ENCODE measurements around the gene MAST4. TPM values are rescaled to one million over a fixed set of nuclear protein-coding genes. Genes with fewer than 3 reads are reported as not detected.

MAST4 gene
- polyA plus RNA-seq (2012; ENCODE audit: insufficient read depth, insufficient read length, low read depth): 5.1 TPM

DNA sequence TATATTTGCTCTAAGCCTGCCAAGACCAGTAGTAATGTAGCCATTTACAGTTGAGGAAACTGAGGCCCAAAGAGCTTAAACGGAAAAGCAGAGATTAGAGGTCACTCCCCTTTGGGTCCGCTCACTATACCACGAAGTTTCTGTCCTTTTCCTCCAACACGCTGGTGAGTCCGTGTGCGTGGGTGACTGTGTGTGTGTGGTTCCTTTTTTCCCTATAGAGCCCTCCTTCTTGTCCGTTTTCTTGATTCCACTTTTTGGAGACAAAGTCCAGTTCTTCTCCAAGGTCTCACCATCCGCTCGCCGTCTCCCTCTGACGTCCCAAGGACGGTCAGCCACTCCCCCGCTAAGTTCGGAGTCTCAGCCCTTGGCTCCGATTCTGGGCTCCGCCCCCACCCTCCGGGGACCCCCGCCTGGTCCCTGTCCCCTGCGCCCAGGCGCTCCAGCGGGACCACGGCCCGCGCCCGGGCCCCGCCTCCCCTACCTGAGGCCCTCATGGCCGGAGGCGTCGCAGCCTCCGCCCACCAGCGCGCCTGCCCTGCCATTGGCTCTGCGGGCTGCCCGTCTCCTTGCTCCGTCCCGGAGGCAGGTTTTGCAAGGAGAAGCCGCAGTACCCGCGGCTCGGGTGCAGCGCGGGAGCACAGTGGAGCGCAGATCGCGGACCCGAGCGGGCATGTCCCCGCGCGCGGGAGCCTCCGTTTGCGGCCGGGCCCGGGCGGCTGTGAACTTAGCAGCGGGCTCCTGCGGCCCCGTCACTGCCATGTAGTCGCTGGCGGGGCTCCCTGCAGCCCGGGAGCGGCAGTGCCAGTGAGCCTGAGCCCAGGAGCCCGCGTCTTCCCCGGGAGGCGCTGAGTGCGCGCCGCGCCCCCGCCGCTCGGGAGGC, at the start of gene MAST4:
TSS of gene MAST4 (plus strand) at position 638 of the 880 bp plus-strand sequence. CDS start 263 bp downstream, outside the sequence.
- Histone ChIP-seq H3K36me3 (no peaks in the 10 kb centered on the region), H3K4me1 (no peaks in the 10 kb centered on the region), H3K27me3 (no peaks in the 10 kb centered on the region), H3K9me3 (no peaks in the 10 kb centered on the region), H3K4me3 (ENCODE audit: low read depth, low read length) (peak within 1 kb of the TSS; percentile 89)
- DNase-seq: peak; percentile 92
- TF ChIP-seq, protein P1, sequence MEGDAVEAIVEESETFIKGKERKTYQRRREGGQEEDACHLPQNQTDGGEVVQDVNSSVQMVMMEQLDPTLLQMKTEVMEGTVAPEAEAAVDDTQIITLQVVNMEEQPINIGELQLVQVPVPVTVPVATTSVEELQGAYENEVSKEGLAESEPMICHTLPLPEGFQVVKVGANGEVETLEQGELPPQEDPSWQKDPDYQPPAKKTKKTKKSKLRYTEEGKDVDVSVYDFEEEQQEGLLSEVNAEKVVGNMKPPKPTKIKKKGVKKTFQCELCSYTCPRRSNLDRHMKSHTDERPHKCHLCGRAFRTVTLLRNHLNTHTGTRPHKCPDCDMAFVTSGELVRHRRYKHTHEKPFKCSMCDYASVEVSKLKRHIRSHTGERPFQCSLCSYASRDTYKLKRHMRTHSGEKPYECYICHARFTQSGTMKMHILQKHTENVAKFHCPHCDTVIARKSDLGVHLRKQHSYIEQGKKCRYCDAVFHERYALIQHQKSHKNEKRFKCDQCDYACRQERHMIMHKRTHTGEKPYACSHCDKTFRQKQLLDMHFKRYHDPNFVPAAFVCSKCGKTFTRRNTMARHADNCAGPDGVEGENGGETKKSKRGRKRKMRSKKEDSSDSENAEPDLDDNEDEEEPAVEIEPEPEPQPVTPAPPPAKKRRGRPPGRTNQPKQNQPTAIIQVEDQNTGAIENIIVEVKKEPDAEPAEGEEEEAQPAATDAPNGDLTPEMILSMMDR (IDR thresholded peaks at IDR 0.05; ENCODE audit: low read depth, low read length): no peak

DNA sequence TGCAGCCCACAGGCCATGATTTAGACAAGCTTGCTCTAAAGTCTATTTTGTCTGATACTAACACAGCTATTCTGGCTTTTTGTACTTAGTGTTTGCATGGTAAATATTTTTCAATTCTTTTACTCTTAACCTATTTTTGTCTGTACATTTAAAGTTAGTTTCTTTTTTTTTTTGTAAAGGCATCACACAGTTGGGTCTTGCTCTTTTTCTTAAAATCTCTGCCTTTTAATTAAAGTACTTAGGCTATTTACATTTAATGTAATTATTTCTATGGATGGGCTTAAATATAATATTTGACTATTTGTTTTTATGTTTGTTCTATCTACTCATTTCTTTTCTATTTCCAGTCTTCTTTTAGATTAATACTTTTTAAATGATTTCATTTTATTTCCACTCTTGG, 49.7 kb upstream of the MAST4 start:
- H3K9me3 ChIP-seq: no peaks in the 10 kb centered on the region; the same call in 1 of the 2 replicates
- TF ChIP-seq, protein P1 (IDR thresholded peaks at IDR 0.05; ENCODE audit: low read depth, low read length): no peak
- H3K27me3 ChIP-seq: no peaks in the 10 kb centered on the region
- no peaks in the 10 kb centered on the region for H3K36me3 ChIP-seq
- no peak for DNase-seq
- no peak overlapping the region for H3K4me3 ChIP-seq (ENCODE audit: low read depth, low read length)
- no peaks in the 10 kb centered on the region for H3K4me1 ChIP-seq

DNA sequence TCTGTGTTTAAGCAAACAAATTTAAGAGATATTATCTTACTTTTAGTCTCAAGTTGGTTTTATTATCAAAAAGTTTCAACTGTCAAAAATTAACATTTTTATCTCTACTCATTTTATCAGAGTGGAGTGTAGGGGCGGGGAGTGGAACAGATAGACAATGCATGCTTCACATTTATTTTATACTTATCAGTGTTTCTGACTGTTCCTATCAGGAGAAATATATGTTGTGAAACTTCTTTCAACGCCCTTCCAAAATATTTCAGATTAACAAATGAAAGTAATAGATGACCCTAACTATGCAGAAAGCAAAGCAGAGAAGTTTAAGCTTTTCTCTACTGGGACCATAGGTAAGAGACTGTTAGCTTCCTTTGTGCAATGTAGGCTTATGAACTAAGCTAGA, 44.9 kb upstream of the MAST4 start:
- peaks cover 9% of the 10 kb centered on the region; the same call in 1 of the 2 replicates for H3K9me3 ChIP-seq
- no peaks in the 10 kb centered on the region for H3K4me1 ChIP-seq
- H3K4me3 ChIP-seq (ENCODE audit: low read depth, low read length): no peak overlapping the region
- DNase-seq: no peak
- H3K27me3 ChIP-seq: no peaks in the 10 kb centered on the region
- TF ChIP-seq, protein P1 (IDR thresholded peaks at IDR 0.05; ENCODE audit: low read depth, low read length): no peak
- H3K36me3 ChIP-seq: no peaks in the 10 kb centered on the region

DNA sequence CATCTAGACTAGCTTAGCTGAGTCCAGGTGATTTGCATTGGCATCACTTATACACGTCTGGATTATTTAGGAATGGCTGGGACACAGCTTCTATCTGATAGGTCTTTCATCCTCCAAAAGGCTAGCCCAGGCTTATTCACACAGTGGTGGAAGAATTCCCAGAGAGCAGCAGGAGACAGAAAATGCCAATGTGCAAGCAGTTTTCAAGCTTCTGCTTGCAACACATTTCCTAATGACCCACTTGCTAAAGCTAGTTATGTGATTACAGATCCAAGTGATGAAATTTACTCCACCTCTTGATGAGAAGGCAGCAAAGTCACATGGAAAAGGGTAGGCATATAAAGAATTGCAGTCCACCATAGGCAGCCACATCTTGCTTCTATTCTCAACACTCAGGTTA, 44.2 kb upstream of the MAST4 start:
- TF ChIP-seq, protein P1 (IDR thresholded peaks at IDR 0.05; ENCODE audit: low read depth, low read length): no peak
- no peak overlapping the region for H3K4me3 ChIP-seq (ENCODE audit: low read depth, low read length)

DNA sequence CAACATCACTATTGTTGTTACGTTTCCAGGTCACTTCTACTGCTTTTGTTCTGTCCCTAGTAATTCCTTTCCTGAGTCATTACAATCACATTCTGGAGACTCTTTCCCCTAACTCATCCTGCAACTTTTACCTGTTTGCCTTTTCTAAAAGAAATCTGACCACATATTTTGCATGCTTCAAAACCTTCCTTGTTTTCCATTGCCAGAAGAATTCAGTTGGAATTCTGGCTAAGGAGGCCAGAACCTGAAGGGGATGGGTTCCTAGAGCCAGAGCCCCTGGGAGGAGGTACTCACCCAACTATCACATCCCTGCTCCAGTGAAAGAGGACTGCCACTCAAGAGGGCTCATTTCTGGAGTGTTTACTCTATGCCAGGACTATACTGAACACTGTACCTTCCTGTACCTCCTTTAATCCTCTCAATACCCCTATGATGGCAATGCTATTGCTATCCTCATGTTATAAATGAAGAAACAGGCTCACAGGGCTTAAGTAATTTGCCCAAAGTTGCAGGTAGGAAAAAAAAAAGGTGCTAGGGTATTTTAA, 42.8 kb upstream of the MAST4 start:
- DNase-seq: no peak
- Histone ChIP-seq H3K4me3 (ENCODE audit: low read depth, low read length) (no peak overlapping the region), H3K36me3 (no peaks in the 10 kb centered on the region), H3K9me3 (peaks cover 9% of the 10 kb centered on the region; the same call in 1 of the 2 replicates), H3K4me1 (no peaks in the 10 kb centered on the region), H3K27me3 (no peaks in the 10 kb centered on the region)
- TF ChIP-seq, protein P1 (IDR thresholded peaks at IDR 0.05; ENCODE audit: low read depth, low read length): no peak

More for the DNA sequence above, 44.2 kb upstream of the MAST4 start:
- DNase-seq: no peak
- no peaks in the 10 kb centered on the region for H3K27me3 ChIP-seq
- no peaks in the 10 kb centered on the region for H3K4me1 ChIP-seq
- H3K36me3 ChIP-seq: no peaks in the 10 kb centered on the region
- H3K9me3 ChIP-seq: peaks cover 9% of the 10 kb centered on the region; the same call in 1 of the 2 replicates

Measured in BE2C (cell line).